ENCODE data around the gene ARHGEF6.

The ARHGEF6 gene

DNA sequence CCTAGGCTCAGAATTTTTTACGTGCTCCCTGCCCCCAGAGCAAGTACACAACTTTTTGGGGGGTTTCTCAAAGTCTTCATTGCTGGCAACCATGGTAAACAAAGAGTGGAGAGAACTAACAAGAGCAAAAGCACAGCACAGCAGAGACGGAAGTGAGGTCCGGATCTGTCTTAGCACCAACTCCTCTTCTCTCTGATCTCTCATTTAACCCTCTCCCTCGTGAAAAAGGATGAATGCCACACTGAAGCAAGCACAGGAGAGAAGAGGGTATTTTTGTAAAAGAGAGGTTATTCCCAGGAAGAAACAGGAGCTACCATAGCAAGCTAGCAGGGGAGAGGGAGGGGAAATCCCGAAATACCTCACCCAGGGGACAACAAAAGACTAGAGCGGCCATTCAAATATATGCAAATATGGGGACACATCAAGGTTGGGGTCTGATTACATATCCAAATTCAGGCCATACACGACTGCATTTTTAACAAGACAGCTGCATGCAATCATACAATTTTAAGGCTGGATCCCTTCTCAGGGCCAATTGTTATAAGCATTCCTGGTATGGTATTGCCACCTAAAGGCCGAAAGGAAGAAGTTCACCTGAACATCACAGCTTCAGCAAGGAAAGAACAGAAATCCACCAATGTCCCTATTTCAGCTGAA is 86.2 kb downstream of the ARHGEF6 start:
- DNase-seq (ENCODE audit: low read depth in 1 of 2, low spot score in 1 of 2), result peak in 1 of 2 donors; percentile 30

DNA sequence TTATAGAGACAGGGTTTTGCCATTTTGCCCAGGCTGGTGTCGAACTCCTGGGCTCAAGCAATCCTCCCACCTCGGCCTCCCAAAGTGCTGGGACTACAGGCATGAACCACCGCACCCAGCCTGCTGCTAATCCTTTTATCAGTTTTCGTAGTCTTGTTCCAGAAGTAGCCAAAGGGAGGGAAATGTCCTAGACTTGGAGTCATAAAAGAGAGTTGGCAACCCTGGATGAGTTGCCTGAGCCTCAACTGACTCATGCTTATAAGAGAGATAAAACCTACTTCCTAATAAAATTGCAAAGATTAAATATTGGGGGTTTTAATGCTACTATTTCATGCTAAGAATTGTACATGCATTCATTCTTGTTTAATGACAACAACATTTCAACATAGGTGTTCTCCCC is 88.5 kb downstream of the ARHGEF6 start:
- no peak for DNase-seq (ENCODE audit: low read depth in 1 of 2, low spot score in 1 of 2)

DNA sequence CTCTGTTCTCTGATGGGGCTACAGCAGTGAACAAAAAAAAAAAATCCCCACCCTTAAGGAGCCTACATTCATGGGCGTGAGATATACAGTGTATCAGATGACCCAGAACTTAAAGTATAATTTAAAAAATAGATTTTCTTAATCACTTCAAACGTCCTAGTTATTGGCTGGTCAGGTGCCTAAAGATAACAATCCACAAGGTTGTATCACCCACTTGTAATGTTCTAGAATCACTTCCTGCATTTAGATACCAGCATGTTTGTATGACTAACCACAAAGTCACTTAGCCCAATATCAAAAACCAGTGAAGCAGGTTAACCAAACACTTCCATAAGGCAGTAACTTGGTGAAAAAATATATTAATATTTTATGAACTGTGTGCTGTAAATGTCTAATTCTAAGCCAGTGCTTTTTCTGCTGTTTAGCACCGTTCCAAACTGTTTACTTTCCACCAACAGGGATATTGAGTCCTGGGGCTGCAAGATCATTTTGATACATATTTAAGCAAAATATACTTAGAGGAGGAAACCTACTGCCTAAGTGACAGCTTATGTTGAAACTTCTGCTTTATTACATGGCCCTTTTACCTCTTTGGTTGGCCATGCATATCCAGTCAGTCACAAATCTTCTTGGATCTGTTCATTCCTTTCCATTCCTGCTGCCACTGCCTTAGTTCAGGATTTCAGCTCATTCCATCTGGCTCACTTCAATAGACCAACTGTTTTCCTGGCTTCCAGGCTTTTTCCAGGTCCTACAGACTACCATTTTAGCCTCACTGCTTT is 89.5 kb downstream of the ARHGEF6 start:
- no peak for DNase-seq (ENCODE audit: low read depth in 1 of 2, low spot score in 1 of 2)

DNA sequence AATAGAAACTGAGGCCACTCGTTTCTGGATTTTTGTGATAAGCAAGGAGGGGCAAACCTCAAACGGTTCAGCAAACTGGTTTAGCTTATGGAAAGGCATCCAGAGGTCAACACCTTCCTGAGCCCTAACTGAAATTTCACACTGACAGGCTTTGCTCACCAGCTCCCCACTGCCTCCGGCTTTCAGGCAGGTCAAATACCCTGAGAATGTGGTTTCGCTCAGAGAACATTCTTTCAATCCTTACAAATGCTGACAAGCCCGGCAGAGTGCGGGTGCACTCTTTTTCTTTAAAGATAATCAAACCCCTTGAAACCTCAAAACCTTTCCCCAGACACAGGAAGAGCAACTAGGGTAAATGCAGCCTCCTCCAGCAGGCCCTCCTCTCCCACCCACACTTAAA is 91.3 kb downstream of the ARHGEF6 start:
- DNase-seq (ENCODE audit: low read depth in 1 of 2, low spot score in 1 of 2), result no peak

DNA sequence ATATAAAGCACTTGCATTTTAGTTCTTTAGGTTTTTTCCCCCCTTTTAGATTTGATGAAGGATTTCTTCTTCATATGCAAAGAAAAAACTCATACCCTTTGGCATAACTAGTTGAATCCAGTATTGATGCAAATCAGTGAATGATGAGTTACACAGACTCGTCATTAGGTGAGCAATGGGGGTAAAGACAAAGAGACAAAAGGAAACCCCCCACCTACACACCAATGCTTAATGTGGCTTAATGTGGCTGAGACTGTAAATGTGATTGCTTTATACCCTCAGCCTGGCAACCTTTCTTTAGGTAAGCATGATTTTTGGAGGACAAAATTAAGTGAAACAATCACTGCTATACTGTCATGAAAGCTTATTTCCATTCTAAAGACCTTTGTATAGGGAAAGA is 93.3 kb downstream of the ARHGEF6 start:
- peak in 1 of 2 donors; percentile 60 for DNase-seq (ENCODE audit: low read depth in 1 of 2, low spot score in 1 of 2)

DNA sequence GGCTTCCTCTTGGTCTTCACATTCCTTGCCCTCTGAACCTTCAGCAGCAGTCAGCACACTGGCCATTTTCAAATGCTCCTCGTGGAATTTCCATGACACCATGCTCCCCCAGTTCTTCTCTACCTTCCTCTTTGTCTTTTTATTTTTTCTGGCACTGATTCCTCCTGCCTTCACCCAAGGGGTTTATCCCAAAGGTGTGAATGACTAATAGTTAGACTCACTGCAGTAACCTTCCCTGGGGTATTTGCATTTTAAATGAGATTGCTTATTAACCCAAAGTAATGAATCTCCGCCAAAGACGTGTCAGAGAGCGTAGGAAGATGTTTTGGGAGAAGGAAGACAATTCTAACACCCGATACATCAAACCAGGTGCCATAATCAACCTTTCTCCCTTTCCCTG is 96.6 kb downstream of the ARHGEF6 start:
- DNase-seq (ENCODE audit: low read depth in 1 of 2, low spot score in 1 of 2), result no peak

DNA sequence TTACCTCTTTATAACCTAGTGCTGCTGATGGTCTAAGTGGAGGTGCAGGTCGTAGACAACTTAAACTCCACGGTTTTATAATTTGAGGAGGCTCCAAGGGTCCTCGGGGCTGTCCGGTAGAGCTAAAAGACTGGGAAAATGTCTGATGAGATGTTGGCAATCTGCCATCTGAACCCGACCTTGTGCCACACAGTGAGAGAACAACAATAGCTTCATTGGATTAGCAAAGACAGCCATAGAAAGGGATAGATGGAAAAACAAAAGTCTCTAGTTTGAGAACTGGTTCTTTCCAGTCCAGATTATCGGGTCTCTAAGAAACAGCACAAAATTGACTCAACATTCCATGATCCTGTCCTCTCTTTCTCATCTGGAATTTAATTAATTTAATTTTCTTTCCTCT is 101.2 kb downstream of the ARHGEF6 start:
- no peak for DNase-seq (ENCODE audit: low read depth in 1 of 2, low spot score in 1 of 2)

DNA sequence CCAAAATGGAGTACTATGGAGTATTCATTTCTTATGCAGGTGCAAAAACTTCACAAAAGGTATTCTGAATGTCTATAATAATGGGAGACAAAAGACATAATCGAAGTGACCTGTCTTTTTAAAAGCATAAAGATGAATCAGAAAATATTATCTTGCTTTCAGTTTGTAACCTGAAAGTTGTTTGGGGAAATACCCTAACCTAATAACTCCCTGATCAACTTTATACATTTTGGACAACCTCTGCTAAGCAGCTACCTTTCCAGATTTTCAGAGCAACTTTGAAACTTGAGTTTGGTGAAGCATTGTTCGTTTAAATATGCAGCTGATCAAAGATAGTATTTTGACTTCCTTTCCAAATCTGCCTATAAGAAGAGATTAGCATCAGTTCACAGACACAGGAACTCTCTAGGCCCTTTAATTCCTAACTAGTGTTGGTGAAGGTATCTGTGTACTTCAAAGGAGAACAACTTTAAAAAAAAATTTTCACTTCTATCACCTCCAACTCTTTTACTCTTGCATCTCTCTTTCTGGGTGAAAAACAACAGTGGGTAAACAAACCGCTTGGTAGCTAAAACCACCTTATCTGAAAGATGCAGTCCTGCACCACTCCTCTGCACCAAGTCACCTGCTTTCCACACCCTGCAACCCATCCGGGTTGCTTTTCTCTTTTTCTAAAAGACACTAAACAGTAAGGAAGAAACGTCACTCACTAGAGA is 106.3 kb downstream of the ARHGEF6 start:
- no peak for DNase-seq (ENCODE audit: low read depth in 1 of 2, low spot score in 1 of 2)

DNA sequence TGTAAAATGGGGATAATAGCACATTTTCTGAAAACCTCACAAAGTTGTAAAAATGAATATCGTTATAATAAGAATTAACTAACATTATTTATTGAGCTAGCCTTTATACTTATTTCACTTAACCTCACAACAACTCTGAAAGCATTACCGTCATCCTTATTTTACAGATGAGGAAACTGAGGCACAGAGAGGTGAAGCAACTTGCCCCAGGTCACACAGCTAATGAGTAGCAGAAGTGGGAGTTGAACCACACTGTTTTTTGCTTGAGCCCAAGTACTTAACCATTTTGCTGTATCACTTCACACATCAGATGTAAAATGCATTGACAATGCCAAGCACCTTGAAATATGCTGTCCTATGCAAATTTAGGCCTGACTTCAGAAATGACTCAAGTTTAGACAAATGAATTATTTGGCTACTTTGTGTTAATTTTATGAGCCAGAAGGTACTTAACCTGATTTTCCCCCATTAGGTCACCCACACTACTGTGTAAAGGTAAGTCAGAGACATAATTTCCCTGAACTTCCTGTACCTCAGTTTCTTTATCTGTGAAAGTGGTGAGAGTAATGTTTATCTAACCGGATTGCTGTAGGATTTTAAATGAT is 109.6 kb downstream of the ARHGEF6 start:
- no peak for DNase-seq (ENCODE audit: low read depth in 1 of 2, low spot score in 1 of 2)

DNA sequence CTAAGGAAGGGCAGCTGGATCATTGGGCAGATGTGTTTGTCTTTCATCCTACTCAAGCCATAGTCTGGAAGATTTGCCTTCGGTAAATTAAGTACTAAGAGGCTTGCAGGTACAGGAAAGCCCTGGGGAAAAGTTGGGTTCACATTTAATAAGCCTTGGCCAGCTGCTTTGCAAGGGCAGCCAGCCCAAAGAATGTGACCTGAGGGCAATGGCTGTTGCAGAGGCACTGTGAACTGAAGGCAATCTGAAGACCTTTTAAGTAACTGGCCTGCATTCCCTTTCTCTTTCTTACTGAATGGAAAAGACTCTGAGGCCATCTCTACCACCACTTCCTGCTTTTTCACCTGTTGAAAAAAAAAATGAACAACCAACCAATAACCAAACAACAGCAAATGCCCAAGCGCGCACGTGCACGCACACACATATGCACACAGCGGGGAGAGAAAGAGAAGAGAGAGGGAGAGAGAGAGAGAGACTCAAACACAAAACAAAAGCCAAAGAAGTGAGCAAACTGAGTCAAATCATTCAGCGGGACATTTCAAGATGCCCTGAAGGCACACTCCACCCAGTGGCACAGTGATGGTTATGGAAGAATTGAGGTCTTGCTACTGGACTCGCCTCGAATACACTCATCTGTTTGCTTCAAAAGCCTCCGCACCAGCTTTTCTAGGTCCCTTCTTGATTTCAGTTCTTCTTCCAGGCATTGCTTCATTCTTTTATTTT is 113.1 kb downstream of the ARHGEF6 start:
- DNase-seq (ENCODE audit: low read depth in 1 of 2, low spot score in 1 of 2), result no peak

DNA sequence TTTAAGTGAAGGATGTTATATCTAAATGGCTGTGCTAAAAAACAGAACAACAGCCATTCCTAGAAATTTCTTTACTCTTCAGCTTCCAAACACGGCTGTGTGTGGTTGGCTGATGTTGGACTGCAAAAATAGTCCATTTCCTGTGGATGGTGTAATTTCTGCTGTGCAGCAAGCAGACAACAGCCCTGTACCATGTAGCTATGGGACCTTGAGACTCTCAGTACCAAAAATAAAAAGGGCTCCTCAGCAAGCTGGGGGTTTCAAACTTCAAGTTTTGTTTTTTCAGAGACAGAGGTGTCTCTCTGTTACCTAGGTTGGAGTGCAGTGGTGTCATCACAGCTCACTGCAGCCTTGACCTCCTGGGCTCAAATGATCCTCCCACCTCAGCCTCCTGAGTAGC is 114.6 kb downstream of the ARHGEF6 start:
- no peak for DNase-seq (ENCODE audit: low read depth in 1 of 2, low spot score in 1 of 2)

DNA sequence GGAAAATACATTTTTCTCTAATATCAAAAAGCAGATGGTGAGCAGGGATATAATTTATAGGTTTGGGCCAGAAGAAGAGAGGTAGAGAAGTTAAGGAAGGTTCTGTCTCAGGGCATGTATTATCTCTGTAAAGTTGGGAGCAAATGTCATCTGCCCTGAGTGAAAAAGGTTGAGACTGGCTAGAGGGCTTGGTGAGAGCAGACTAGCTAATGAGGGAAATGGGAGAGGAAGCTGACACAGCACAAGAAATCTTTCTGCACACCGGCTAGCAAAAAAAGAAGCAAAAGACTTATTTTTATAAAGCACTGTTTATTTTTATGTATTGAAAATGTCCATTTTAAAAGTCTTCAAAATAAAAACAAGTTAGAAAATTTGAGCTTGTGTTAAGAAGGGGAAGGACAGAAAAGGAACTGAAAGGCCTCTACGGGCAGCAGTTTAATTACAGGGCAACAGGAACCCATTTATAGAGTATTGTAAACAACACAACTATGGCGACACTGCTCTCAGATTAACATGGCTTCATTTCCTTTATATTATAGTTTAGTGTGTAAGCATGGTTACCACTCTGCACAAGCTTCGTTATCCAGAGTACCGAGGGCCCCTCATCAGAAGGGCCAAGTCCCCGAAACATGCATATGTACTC is 115.4 kb downstream of the ARHGEF6 start:
- DNase-seq (ENCODE audit: low read depth in 1 of 2, low spot score in 1 of 2), result no peak

DNA sequence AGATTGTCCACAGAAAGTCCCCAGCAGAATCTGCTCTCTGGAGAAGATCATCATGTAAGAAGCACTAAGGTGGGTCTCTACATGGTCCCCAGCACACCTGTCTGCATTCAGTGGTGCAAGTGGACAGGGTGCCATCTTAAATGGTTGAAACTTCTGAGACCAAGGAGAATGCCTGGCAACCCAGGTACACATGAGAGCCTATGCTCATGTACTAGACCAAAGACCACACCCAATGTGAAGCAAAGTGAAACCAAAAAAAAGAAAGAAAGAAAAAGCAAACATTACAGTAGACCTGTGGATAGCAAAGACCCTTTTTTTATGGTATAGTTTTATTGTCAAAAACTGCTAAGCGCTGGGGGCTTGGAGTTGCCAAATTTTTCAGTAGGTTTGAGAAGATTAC is 117.8 kb downstream of the ARHGEF6 start:
- DNase-seq (ENCODE audit: low read depth in 1 of 2, low spot score in 1 of 2), result no peak

DNA sequence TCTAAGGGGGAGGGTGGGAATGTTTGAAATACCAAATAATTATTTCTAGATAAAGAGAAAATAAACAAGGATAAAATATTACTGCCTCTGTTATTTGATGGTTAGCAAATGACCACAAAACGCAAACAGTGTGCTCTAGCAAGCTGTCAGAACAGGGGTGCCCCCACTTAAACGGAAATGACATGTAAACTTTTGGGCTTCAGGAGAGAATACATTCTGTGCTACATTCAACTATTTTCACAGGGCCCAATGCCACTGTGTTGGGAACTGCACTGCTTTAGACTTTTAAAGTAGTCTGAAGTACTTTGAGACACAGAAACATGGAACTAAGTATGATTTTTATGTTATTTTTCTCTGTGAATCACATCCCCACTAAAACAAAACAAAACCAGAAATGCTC is 118.6 kb downstream of the ARHGEF6 start:
- no peak for DNase-seq (ENCODE audit: low read depth in 1 of 2, low spot score in 1 of 2)

DNA sequence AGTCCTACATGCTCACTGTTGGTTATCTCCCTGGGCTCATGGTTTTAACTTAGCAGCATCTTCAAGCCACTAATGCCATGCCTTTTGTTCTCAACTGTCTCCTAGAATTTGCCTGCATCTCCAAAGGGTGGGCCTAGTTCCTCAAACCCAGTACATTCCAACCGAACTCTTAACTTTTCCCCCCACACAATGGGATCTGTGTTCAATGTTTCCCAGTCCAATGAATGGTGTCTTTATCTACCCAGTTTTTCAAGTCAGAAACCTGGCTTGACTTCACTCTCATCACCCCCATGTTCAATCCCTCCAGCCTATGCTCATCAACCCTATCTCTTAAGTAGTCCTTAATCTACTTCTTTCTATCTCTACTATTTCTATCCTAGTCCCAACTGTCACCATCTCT is 119.8 kb downstream of the ARHGEF6 start:
- no peak for DNase-seq (ENCODE audit: low read depth in 1 of 2, low spot score in 1 of 2)

DNA sequence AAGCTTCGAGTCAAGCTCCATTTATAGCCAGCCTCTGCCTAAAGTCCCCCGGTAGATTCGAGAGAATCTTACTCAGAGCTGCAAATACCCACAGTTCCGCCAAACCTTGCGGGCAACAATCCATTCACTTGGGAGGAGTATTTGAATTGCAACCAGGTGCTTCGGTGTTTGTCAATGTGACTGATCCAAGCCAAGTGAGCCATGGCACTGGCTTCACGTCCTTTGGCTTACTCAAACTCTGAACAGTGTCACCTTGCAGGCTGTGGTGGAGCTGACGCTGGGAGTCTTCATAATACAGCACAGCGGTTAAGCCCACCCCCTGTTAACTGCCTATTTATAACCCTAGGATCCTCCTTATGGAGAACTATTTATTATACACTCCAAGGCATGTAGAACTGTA is 121.6 kb downstream of the ARHGEF6 start:
- no peak for DNase-seq (ENCODE audit: low read depth in 1 of 2, low spot score in 1 of 2)

DNA sequence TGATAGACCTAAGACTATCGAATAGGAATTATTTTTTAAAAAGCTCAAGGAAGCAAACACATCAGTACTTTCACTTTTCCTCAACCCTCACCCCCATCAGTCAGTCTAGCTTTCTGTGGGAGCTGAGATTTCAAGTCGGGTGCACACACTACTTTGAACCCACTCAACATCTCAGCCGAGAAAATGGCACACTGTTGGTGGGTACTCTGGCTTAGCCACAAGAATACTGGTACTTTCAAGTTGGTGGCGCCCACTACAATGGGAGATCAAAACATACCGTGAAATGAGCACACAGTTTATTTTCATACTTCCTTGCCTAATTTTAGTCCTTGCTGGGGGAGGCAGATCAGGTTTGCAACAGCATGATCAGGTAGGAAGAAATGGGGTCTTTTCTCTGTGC is 122.6 kb downstream of the ARHGEF6 start:
- no peak for DNase-seq (ENCODE audit: low read depth in 1 of 2, low spot score in 1 of 2)

DNA sequence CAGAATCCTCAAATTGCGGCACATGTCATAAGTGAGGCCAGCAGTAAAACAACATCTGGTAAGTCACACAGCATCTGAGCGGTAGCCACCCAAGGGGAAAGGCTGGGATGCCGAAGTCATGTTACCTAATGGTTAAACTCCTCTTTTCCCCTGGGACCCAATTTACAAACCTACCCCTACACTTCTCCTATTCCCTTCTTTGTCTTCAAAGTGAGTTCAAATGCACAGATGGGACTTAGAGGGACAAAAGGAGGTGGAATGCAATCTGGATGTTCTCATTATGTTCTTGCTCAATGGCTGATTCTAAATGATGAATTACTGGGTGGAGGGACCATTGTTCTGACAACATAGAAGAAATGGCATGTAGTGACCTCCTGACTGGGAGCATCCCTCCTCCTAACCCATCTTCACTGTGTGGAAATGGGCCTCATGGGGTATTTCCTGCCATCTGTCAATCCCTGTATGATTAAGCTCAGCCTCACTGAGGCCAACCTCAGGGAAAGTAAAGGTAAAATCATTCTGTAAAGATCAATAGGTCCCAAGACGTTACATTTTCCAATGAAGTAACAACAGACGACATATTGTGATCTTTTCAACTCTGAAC is 124.3 kb downstream of the ARHGEF6 start:
- no peak for DNase-seq (ENCODE audit: low read depth in 1 of 2, low spot score in 1 of 2)

DNA sequence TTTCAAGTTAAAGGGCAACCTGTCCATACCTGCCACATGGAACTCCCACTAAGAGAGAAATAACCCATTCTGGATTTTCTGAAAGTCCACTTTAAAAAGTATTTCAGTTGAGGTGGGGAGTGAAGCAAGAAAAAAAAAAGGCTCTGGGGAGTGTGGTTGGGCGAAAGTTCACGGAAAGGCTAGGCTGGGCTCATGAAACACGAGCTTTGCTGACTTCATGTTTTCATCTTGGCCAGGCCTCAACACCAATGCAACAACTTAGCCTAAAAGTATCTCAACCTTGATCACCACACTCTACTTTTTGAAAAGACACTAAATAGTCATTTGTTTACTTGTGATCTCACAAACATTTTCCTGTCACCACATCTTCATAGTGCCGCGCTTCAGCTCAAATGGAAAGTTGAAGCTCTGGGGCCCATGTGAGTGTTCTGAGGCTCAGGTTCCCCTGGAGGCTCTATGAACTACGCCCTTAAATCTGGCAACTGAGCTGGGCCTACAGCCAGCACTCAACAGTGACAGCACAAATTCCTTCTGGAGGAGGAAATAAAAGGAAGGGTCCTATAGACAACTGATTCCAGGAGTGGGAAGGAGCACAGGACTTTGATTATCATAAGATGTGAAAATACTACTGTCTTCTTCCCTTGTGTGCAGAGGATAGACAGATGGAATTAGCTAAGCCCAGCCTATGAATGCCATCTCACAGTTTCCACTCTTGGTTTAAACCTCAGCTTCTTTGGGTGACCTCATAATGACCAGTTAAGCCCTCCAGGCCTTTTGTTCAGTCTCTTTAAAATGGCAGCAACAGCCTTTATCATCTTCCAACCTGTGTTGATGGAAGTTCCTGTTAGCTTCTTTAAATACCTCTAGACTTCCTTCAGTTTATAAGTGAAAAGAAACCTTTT is 127.7 kb downstream of the ARHGEF6 start:
- no peak for DNase-seq (ENCODE audit: low read depth in 1 of 2, low spot score in 1 of 2)
